ENCODE measurements around the gene STARD5. TPM values are rescaled to one million over a fixed set of nuclear protein-coding genes. Genes with fewer than 3 reads are reported as not detected.

The STARD5 gene
- total and polyA plus RNA-seq, 10 donors: 6.4 to 18.9 (median 10.9) TPM

DNA sequence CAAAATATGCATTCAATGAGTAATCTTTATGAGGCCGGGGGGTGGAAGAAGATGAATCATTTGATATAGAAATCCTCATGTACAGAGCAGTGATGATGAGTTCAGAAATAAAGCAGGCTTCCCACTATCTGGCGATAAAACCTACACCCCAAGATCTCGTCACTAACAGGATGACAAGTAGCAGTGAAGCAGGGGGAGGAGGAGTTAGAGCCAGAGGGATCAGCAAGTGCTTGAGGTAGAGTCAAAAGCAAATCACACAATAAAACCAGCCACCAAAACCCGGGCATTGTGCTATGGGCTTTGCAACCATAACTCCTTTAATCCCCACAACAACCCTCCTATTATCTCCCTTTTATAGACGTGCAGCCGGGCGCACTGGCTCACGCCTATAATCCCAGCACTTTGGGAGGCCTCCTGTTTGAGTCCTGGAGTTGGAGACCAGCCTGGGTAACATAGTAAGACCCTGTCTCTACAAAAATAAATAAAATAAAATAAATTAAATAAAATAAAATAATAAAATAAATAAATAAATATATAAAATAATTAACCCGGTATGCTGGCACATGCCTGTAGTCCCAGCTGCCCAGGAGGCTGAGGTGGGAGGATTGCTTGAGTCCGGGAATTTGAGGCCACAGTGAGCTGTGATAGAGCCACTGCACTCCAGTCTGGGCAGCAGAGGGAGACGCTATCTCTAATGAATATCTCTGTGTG is 53.0 kb downstream of the STARD5 start:
- H3K4me3 ChIP-seq: no peak overlapping the region
- no peaks in the 10 kb centered on the region for H3K27me3 ChIP-seq (replicated peaks in 1 of 7)
- peaks cover 7 to 20% (median 14%) of the 10 kb centered on the region in 6 donors for H3K4me1 ChIP-seq
- intact Hi-C loops (cut with DNase I; ENCODE audit: low total_unique reads): no loop called here
- H3K27ac ChIP-seq: no peak overlapping the region
- DNase-seq: no peak
- no peaks in the 10 kb centered on the region for H3K9me3 ChIP-seq
- no peak for TF ChIP-seq POLR2AphosphoS5 (IDR thresholded peaks at IDR 0.05)
- TF ChIP-seq CTCF (IDR thresholded peaks at IDR 0.05 in 8 of 11, conservative IDR thresholded peaks at IDR 0.05 in 3 of 11): no peak
- TF ChIP-seq POLR2A (IDR thresholded peaks at IDR 0.05): no peak
- WGBS, 5 donors: 87 to 96% (median 93%) methylated on average over 11 of the region's 11 CpGs
- no peaks in the 10 kb centered on the region for H3K36me3 ChIP-seq

GRCh38 chr15:81270188-81270587 is 53.8 kb downstream of the STARD5 start:
- no peak overlapping the region for H3K27ac ChIP-seq
- H3K9me3 ChIP-seq: no peaks in the 10 kb centered on the region
- intact Hi-C loops (cut with DNase I; ENCODE audit: low total_unique reads): no loop called here
- no peak for TF ChIP-seq POLR2AphosphoS5 (IDR thresholded peaks at IDR 0.05)
- no peak for TF ChIP-seq CTCF (IDR thresholded peaks at IDR 0.05 in 8 of 11, conservative IDR thresholded peaks at IDR 0.05 in 3 of 11)
- 78 to 92% (median 85%) methylated on average over 3 of the region's 3 CpGs for WGBS, 5 donors
- no peaks in the 10 kb centered on the region for H3K36me3 ChIP-seq
- DNase-seq: no peak
- H3K4me1 ChIP-seq: peaks cover 11 to 20% (median 15%) of the 10 kb centered on the region in 6 donors
- H3K4me3 ChIP-seq: no peak overlapping the region
- no peaks in the 10 kb centered on the region for H3K27me3 ChIP-seq (replicated peaks in 1 of 7)

- Histone ChIP-seq H3K36me3 (no peaks in the 10 kb centered on the region), H3K27me3 (replicated peaks in 1 of 7) (no peaks in the 10 kb centered on the region), H3K4me1 (peaks cover 13 to 20% (median 16%) of the 10 kb centered on the region in 6 donors), H3K9me3 (no peaks in the 10 kb centered on the region), H3K4me3 (no peak overlapping the region), H3K27ac (no peak overlapping the region)
- WGBS, 5 donors: 68 to 83% (median 76%) methylated on average over 9 to 10 of the region's 10 CpGs
- no peak for TF ChIP-seq CTCF (IDR thresholded peaks at IDR 0.05 in 8 of 11, conservative IDR thresholded peaks at IDR 0.05 in 3 of 11)
- TF ChIP-seq POLR2A (IDR thresholded peaks at IDR 0.05): no peak
- TF ChIP-seq POLR2AphosphoS5 (IDR thresholded peaks at IDR 0.05): no peak
- DNase-seq: no peak
- intact Hi-C loops (cut with DNase I; ENCODE audit: low total_unique reads): loop anchor here (5.0 to 10.0 kb wide), 3 partner anchors 114 to 814 kb away; no protein-coding TSS in a partner anchor
Observed at GRCh38 chr15:81268881-81269601, 54.9 kb downstream of the STARD5 start.

- H3K27me3 ChIP-seq (replicated peaks in 1 of 7): no peaks in the 10 kb centered on the region
- intact Hi-C loops (cut with DNase I; ENCODE audit: low total_unique reads): loop anchor here (5.0 to 10.0 kb wide), 3 partner anchors 114 to 814 kb away; no protein-coding TSS in a partner anchor
- no peak overlapping the region for H3K27ac ChIP-seq
- no peak overlapping the region for H3K4me3 ChIP-seq
- no peak for DNase-seq
- peaks cover 13 to 20% (median 16%) of the 10 kb centered on the region in 6 donors for H3K4me1 ChIP-seq
- H3K9me3 ChIP-seq: no peaks in the 10 kb centered on the region
- TF ChIP-seq POLR2A (IDR thresholded peaks at IDR 0.05) (no peak), CTCF (IDR thresholded peaks at IDR 0.05 in 8 of 11, conservative IDR thresholded peaks at IDR 0.05 in 3 of 11) (no peak)
- WGBS, 5 donors: 91 to 95% (median 92%) methylated on average over 5 of the region's 5 CpGs
- no peaks in the 10 kb centered on the region for H3K36me3 ChIP-seq
Observed at GRCh38 chr15:81268340-81268739, 55.6 kb downstream of the STARD5 start.
